ENCODE data around the gene PQBP1. TPM values are rescaled to one million over a fixed set of nuclear protein-coding genes. Genes with fewer than 3 reads are reported as not detected.

PQBP1 gene
- total and polyA plus RNA-seq, 2 of the 13 experiments (the other 11 are each of a cell fraction or from before 2014, with no cell fraction given) = 58.1 to 80.9 TPM

DNA sequence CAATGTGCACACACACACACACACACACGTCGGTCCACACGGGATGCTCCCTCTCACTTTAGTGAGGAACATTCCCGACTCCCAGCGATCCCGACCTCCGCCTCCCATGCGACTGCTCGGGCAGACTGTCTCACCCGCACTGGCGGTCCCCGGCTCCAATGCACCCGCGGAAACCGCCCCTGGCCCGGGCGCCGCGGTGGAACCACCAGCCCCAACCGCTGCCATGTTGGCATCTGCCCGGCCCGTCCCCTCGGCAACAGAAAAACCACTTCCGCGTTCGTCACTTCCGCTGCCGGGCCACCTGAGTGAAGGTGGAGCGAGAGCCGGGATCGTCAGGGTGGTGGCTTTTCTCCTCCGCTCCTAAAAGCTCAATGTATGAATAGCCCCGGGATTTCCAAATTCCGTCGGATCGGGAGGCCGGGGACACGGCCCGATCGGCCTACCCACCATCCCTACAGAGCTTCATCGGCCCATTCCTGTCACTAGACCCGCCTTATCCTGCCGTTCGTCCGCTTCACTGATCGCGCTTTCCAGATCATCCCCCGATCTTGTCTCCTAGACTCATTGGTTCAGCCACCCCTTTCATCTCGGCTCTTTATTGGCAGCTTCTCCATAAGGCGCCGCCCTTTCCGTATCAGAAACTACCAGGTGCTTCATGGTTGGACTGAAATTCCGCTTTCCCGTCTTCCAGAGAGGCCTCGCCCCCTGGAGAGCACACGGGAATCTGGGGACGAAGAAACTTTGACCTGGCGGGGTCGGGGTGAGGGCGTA, 13.9 kb downstream of the PQBP1 start, which contains the start of gene SLC35A2 (continued):
- TF ChIP-seq, protein P1, sequence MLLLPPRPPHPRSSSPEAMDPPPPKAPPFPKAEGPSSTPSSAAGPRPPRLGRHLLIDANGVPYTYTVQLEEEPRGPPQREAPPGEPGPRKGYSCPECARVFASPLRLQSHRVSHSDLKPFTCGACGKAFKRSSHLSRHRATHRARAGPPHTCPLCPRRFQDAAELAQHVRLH (CRISPR knock-in tag; IDR thresholded peaks at IDR 0.05; ENCODE audit: borderline replicate concordance, low read depth) = no peak
- TF ChIP-seq, protein P2, sequence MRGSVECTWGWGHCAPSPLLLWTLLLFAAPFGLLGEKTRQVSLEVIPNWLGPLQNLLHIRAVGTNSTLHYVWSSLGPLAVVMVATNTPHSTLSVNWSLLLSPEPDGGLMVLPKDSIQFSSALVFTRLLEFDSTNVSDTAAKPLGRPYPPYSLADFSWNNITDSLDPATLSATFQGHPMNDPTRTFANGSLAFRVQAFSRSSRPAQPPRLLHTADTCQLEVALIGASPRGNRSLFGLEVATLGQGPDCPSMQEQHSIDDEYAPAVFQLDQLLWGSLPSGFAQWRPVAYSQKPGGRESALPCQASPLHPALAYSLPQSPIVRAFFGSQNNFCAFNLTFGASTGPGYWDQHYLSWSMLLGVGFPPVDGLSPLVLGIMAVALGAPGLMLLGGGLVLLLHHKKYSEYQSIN (CRISPR knock-in tag; IDR thresholded peaks at IDR 0.05; ENCODE audit: borderline replicate concordance) = no peak
- TF ChIP-seq ZNF143 (CRISPR knock-in tag; IDR thresholded peaks at IDR 0.05) (0 out of 2 replicates have a peak, but pooled peaks have one; percentile 14), REL (CRISPR knock-in tag; conservative IDR thresholded peaks at IDR 0.05) (peak; percentile 78; the same call in 1 of the 2 replicates), SALL1 (CRISPR knock-in tag; IDR thresholded peaks at IDR 0.05) (0 out of 2 replicates have a peak, but pooled peaks have one; percentile 30), ZC3H13 (CRISPR knock-in tag; IDR thresholded peaks at IDR 0.05) (peak; percentile 69; the same call in 1 of the 2 replicates), KAT2B (IDR thresholded peaks at IDR 0.05; ENCODE audit: borderline replicate concordance, low read depth, low read length) (no peak), GABPB1 (CRISPR knock-in tag; IDR thresholded peaks at IDR 0.05) (peak; percentile 97), ZFY (CRISPR knock-in tag; IDR thresholded peaks at IDR 0.05) (peak; percentile 22; the same call in 1 of the 2 replicates), HOXA3 (CRISPR knock-in tag; IDR thresholded peaks at IDR 0.05) (peak; percentile 48; the same call in 1 of the 2 replicates)
- TF ChIP-seq, protein P3, sequence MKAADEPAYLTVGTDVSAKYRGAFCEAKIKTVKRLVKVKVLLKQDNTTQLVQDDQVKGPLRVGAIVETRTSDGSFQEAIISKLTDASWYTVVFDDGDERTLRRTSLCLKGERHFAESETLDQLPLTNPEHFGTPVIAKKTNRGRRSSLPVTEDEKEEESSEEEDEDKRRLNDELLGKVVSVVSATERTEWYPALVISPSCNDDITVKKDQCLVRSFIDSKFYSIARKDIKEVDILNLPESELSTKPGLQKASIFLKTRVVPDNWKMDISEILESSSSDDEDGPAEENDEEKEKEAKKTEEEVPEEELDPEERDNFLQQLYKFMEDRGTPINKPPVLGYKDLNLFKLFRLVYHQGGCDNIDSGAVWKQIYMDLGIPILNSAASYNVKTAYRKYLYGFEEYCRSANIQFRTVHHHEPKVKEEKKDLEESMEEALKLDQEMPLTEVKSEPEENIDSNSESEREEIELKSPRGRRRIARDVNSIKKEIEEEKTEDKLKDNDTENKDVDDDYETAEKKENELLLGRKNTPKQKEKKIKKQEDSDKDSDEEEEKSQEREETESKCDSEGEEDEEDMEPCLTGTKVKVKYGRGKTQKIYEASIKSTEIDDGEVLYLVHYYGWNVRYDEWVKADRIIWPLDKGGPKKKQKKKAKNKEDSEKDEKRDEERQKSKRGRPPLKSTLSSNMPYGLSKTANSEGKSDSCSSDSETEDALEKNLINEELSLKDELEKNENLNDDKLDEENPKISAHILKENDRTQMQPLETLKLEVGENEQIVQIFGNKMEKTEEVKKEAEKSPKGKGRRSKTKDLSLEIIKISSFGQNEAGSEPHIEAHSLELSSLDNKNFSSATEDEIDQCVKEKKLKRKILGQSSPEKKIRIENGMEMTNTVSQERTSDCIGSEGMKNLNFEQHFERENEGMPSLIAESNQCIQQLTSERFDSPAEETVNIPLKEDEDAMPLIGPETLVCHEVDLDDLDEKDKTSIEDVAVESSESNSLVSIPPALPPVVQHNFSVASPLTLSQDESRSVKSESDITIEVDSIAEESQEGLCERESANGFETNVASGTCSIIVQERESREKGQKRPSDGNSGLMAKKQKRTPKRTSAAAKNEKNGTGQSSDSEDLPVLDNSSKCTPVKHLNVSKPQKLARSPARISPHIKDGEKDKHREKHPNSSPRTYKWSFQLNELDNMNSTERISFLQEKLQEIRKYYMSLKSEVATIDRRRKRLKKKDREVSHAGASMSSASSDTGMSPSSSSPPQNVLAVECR (CRISPR knock-in tag; IDR thresholded peaks at IDR 0.05; ENCODE audit: borderline replicate concordance) = peak; percentile 89
- TF ChIP-seq, protein P4, sequence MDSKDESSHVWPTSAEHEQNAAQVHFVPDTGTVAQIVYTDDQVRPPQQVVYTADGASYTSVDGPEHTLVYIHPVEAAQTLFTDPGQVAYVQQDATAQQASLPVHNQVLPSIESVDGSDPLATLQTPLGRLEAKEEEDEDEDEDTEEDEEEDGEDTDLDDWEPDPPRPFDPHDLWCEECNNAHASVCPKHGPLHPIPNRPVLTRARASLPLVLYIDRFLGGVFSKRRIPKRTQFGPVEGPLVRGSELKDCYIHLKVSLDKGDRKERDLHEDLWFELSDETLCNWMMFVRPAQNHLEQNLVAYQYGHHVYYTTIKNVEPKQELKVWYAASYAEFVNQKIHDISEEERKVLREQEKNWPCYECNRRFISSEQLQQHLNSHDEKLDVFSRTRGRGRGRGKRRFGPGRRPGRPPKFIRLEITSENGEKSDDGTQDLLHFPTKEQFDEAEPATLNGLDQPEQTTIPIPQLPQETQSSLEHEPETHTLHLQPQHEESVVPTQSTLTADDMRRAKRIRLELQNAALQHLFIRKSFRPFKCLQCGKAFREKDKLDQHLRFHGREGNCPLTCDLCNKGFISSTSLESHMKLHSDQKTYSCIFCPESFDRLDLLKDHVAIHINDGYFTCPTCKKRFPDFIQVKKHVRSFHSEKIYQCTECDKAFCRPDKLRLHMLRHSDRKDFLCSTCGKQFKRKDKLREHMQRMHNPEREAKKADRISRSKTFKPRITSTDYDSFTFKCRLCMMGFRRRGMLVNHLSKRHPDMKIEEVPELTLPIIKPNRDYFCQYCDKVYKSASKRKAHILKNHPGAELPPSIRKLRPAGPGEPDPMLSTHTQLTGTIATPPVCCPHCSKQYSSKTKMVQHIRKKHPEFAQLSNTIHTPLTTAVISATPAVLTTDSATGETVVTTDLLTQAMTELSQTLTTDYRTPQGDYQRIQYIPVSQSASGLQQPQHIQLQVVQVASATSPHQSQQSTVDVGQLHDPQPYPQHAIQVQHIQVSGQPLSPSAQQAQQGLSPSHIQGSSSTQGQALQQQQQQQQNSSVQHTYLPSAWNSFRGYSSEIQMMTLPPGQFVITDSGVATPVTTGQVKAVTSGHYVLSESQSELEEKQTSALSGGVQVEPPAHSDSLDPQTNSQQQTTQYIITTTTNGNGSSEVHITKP (CRISPR knock-in tag; IDR thresholded peaks at IDR 0.05; ENCODE audit: low read depth) = peak; percentile 7; the same call in 1 of the 2 replicates
- TF ChIP-seq, protein P5, sequence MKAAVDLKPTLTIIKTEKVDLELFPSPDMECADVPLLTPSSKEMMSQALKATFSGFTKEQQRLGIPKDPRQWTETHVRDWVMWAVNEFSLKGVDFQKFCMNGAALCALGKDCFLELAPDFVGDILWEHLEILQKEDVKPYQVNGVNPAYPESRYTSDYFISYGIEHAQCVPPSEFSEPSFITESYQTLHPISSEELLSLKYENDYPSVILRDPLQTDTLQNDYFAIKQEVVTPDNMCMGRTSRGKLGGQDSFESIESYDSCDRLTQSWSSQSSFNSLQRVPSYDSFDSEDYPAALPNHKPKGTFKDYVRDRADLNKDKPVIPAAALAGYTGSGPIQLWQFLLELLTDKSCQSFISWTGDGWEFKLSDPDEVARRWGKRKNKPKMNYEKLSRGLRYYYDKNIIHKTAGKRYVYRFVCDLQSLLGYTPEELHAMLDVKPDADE (CRISPR knock-in tag; IDR thresholded peaks at IDR 0.05) = no peak
- TF ChIP-seq, protein P6, sequence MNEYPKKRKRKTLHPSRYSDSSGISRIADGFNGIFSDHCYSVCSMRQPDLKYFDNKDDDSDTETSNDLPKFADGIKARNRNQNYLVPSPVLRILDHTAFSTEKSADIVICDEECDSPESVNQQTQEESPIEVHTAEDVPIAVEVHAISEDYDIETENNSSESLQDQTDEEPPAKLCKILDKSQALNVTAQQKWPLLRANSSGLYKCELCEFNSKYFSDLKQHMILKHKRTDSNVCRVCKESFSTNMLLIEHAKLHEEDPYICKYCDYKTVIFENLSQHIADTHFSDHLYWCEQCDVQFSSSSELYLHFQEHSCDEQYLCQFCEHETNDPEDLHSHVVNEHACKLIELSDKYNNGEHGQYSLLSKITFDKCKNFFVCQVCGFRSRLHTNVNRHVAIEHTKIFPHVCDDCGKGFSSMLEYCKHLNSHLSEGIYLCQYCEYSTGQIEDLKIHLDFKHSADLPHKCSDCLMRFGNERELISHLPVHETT (CRISPR knock-in tag; conservative IDR thresholded peaks at IDR 0.05) = no peak
